GM10266 (cell line): ENCODE results near the gene DRGX.

ENCODE experiments used
- DNase-seq: peaks from one replicate; pipeline ENCODE4 v3.0.0; 2012; ENCODE audit errors: extremely low spot score
- CTCF ChIP-seq: IDR thresholded peaks from 2 replicates; pipeline ENCODE4 v1.5.1; 2012; ENCODE audit warnings: mild to moderate bottlenecking, low read depth; ENCODE audit not compliant: control insufficient read depth, insufficient read depth; ENCODE audit errors: missing control alignments

DRGX gene

GRCh38 chr10:49381111-49381900 is 14.6 kb downstream of the DRGX start:
- DNase-seq, result no peak
- no peak for TF ChIP-seq CTCF

- no peak for TF ChIP-seq CTCF
- no peak for DNase-seq
Observed at GRCh38 chr10:49379596-49380410, 16.1 kb downstream of the DRGX start.

- DNase-seq, result no peak
- TF ChIP-seq CTCF, result no peak
Observed at GRCh38 chr10:49377256-49377655, 18.6 kb downstream of the DRGX start.

GRCh38 chr10:49375611-49376010 is 20.3 kb downstream of the DRGX start:
- no peak for DNase-seq
- TF ChIP-seq CTCF, result no peak

- no peak for DNase-seq
- no peak for TF ChIP-seq CTCF
Observed at GRCh38 chr10:49374740-49375139, 21.1 kb downstream of the DRGX start.

- TF ChIP-seq CTCF, result no peak
Observed at GRCh38 chr10:49373361-49373760, 22.5 kb downstream of the DRGX start.

GRCh38 chr10:49371967-49372366 is 23.9 kb downstream of the DRGX start:
- no peak for DNase-seq
- TF ChIP-seq CTCF, result no peak

More at GRCh38 chr10:49373361-49373760, 22.5 kb downstream of the DRGX start:
- no peak for DNase-seq
